HG03196 (cell line): ENCODE measurements around the gene IL1R1.
"Not testable (repeated sequence)": the region's sequence is repeated elsewhere in the genome, so short reads cannot be mapped to it uniquely, and the experiment has no call there.

Source experiments
- ATAC-seq: cut with Tn5 transposase; IDR thresholded peaks from one replicate; pipeline ENCODE4 v1.9.1; 2021; ENCODE audit not compliant: unreplicated experiment

IL1R1 gene

DNA sequence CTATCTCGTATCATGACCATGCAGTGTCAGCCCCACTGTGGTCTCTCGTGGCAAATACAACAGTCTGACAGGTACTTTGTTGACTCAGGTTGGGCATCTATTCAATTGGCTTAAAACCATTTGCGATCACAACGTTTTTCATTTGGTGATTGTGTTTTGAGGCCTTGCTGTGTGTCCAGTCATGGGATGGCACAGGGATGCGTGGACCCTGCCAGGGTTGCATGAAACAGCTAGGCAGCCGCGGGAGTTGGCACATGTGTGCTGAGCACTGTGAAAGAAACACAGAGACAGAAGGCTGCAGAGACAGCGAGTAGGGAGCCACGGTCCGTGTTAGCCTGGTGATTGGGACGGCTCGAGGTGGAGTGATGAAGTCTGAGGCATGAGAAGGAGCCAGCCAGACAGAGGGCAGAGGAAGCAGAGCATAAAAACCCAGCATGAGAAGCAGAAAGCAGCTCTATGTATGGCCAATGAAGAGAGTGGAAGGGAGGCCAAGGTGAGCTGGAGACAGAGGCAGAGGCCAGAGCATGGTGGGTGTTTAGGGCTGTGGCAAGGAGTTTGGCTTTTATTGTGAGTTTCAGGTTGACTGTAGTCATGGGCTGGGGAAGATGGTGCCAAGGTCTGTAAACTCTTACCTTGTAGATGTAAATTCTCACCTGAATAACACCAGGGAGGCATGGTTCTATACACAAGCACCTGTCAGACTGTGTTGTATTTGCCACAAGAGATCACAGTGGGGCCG lies 31.8 kb upstream of the IL1R1 start:
- ATAC-seq = no peak

DNA sequence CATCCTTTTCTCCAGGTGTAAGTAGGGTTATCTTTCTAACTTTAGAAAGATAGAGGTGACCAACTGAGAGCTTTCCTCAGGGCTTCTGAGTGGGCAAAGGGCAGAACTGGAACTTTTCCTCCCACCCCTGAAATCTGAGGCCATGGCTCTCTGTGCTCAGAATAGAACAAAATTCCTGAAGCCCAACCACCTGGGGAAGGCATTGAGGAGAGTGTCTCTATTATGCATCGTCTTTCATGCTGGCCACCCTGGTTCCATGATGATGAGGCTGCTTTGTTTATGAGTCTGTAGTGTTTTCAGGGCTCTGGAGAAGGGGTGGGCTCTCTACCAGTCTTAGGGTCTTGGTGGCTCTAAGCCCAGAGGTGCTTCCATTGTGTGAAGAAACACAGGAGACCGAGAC lies 30.7 kb upstream of the IL1R1 start:
- ATAC-seq = no peak

DNA sequence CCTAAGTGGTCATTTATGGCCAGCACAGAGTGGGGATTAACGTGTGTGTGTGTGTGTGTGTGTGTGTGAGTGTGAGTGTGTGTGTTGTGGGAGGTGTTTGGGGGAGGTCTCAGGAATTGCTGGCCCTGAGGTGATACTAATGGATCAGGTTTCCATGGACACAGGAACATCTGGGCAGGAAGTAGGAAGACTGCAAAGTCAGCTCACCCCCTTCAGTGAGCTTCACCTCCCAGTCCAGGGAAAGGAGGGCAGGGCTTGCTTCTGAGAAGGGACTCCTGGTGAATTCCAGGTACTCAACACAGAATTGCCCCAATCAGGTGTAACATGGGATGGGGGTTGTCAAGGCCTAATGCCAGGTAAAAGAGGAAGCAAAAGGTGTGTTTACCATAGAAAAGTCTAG lies 30.3 kb upstream of the IL1R1 start:
- no peak for ATAC-seq

DNA sequence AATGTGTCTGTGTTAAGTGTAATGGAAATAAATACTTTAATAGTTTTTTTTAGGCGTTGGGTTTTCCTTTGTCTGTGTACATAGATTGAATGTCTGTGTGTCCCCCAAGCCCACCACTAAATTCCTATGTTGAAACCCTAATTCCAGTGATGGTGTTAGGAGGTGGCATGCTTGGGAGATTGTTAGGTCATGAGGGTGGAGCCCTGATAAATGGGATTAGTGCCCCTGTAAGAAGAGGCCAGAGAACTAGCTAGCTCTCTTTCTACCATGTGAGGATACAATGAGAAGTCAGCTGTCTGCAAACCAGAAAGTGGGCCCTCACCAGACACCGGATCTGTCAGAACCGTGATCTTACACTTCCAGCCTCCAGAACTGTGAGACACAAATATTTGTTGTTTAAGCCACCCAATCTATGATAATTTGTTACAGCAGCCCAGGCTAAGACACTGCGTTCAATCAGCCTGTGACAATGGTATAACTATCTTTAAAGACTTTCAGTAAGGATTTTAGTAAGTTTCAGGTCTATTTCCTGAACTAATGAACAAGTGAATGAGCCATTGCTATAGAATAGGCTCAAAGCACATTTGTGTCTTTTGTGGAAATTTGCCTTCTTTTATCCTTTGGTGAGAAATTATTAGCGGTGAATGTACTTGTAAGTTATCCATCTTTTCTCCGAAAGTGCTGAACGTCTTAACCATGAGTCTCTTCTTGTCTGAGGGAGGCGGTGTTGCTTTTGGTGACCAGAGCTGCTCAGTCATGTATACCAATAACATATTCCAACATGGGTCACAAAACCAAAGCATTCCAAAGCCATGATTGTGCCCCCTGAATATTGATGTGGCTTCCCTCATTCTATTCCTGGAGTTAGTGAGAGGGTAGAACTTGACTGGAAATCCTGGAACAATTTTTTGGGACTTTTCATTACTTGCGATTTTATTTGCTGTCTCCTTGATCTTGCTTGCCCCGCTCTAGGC lies 29.6 kb upstream of the IL1R1 start:
- no peak for ATAC-seq

DNA sequence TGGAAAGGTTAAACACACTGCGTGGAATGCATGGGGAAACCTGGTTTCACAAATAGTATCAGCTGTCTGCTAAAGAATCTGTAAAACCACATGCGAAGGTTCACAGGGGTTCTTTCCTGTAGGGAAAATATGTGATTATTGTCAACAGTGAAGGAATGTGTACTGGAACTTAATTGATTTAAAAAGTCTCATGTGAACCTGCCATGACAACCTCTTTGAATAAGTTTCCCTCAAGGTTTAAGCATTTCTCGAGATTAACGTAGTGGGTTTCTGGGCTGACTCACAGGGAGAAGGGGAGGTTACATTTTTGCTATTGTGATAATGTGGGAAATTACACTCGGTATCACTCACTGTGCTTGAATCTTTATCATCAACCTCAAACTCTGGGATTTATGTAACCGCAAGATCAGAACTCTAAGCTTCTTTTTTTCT lies 28.2 kb upstream of the IL1R1 start:
- no peak for ATAC-seq

DNA sequence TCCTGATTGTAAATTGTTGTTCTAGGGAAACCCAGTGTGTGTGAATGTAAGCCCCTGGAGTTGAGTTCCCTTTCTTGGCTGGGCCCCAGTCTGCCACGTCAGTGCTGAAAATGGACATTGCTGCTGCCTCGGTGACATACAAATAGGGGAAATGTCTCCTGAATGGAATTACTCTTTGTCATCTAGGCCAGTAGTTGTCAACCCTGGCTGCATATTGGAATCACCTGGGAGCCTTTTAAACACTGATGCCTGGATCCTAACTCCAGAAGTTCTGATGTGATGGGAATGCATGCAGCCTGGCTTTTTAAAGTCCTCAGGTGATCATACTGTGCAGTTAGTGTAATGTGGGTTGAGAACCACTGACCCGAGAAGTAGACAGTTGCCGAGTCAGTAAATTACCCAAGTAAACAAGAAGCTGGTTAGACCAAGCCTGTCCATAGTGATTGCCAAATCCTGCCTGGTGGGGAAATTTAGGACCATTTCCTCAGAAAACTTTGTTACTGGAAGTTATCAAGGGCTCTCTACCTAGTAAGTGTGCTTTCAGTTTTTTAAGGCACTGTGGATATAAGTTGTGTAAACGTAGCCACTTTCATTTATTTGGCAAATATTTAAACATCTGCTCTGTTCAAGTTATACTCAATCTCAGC lies 27.6 kb upstream of the IL1R1 start:
- ATAC-seq = no peak

DNA sequence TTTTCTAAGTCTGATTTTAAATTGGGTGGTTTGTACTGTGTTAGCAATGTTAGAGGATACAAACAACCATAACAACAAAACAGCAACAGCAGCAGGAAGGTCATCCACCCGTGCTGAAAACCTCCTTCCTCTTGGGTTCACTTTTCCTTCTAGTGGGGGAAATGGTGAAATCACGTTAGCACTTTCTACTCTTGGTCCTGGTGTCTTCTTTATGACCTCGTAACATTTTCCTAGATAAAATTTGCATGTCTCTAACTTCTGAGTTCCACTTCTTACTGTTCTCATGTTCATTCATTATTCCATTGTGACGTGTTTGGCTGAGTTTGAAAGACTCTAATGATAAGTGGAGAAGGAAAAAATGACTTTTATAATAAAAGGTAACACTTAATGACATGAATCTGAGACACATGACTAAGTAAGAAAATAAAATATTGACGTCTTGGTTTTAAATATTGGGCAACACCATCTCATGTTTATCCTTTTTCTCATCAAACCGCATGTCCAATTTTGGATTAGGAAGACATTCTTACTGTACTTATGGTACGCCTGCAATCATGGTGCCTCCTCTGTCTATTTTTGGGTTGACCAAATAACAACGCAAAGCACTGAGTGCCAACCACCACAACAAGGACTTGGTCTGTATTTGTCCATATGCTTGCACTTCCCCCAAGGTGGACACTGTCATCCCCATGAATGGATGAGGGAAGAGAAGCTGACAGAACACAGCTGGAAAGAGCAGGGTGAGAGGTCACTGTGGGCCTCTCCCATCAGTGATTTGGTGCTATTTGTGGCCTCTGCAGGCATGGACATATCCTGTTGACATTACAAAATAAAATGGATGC lies 25.7 kb upstream of the IL1R1 start:
- no peak for ATAC-seq

DNA sequence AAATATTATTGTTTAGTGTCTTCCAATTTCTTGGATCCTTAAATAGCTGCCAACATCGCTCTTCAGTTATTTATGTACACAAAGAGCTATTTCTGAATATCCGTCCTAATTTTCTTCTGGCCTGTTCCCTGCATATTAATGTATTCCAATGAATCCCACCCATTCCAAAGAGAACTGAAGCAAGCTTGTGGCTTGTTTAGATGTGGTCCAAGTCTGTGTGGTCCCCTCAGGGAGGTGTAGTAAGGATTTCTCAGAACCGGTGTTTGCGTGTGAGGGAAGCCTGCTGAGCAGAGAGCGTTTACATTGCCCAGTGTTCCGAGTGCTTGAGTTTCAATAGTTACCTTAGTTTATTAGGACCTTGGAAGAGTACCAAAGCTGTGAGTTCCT lies 25.1 kb upstream of the IL1R1 start:
- no peak for ATAC-seq

DNA sequence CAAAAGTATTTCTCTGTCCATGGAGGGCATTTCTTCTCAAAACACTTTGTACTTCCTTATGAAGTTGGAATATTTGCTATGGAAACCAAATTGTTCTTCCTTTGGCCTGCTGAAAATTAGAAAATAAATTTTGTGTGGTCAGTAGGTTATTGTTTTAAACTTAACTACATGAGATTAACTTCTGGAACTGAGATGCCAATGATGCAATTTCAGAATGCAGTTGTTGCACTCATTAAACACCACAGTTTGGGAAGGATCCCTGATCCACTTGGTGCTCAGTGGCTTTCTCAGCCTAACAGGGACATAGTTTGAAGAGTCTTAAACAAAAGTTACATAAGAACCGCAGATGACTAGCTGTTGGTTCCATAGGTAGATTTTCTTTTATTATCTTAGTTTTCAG lies 23.3 kb upstream of the IL1R1 start:
- no peak for ATAC-seq

DNA sequence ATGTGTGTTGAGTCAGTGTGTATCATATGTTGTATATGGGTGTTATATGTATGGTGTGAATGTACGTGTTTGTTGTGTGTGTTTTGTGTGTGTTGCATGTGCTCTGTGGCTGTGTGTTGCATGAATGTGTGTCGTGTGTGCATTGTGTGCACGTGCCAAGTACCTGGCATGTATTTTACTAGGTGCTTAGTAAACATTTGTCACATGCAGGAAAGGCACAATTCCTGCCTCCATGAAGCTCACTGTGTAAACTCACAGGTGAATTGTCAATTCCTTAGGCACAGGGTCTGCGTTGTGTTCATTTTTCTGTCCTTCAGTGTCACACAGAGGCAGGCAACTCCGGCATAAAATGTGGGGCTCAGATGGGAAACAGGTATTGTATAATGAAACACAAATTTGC lies 22.3 kb upstream of the IL1R1 start:
- ATAC-seq = no peak

DNA sequence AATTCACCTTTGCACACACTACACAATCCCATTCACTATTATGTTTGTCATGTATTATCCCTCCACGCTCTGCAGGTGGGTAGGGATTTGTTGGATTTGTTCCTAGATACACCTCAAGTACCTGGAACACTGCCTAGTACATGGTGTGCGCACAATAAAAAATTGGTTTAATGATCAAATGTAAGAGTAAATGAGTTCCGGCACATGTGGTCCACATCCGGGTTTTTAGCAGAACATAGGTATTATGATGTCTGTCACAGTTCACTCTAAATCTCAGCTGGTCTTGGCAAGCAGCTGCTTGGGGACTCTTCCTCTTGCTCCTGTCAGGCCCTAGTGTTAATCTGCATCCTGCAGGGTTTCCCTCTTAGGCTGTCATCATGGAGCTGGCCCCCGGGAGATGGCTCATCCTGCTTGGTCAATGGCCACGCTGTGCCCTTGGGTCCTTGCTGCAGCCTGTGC lies 21.8 kb upstream of the IL1R1 start:
- no peak for ATAC-seq

DNA sequence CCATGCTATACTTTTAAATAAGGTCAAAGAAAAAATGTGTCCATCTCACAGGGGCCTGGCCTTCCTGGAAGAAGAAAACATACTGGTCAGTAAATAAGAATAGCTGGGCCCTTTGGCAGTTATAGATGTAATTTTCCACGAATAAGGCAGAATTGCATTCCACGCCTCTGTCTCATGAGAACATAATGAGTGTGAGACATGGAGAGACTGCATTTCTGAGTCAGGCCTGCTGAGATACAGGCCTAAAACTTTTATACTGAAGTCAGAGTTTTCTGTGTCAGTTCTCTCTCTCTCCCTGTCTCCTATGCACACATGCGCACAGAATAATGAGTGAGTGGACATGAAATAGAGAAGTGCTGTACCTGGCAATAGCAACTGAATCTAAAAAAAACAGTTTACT lies 20.4 kb upstream of the IL1R1 start:
- ATAC-seq = no peak

DNA sequence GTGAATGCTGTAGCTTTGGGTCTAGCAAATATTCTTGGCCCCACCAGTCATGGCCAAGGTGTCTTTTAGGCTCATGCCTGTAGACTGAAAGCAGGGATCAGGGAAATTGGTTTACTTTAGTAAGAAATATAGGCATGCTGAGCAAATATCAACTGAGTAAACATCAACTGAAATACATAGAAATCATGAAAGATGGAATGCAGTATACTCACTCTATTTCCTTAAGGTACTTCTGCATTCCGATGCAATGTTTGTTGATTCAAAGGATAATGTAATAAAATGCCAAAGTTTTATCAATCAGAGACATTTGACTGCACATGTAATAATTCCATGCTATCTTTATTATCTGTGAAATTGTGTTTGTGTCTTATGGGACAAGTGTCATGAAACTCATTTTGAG lies 19.6 kb upstream of the IL1R1 start:
- no peak for ATAC-seq

DNA sequence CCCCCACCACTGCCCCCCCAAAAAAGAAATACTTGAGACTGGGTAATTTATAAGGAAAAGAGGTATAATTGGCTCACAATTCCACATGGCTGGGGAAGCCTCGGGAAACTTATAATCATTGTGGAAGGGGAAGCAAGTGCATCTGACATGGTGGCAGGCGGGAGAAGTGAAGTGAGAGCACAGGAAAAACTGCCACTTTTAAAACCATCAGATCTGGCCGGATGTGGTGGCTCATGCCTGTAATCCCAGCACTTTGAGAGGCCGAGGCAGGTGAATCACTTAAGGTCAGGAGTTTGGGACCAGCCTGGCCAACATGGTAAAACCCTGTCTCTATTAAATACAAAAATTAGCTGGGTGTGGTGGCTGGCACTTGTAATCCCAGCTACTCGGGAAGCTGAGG lies 18.1 kb upstream of the IL1R1 start:
- ATAC-seq = not testable (repeated sequence)

DNA sequence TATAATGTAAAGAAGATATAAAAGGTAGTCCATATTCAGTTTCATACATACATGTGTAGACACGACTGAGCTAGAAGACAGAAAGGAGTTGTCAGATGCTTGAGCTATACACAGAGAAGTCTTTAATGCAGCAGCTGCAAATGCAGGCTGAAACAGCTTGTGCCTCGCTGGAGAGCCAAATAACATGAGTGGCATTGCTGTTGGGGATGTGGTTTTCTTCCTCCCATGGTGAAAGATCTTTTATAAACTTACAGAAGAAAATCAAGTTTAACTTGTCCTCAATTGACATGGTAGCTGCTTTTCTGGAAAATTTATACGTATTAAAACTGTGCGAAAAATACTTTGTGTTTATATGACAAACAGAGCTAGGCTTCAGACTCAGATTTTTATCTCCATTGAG lies 16.4 kb upstream of the IL1R1 start:
- no peak for ATAC-seq

DNA sequence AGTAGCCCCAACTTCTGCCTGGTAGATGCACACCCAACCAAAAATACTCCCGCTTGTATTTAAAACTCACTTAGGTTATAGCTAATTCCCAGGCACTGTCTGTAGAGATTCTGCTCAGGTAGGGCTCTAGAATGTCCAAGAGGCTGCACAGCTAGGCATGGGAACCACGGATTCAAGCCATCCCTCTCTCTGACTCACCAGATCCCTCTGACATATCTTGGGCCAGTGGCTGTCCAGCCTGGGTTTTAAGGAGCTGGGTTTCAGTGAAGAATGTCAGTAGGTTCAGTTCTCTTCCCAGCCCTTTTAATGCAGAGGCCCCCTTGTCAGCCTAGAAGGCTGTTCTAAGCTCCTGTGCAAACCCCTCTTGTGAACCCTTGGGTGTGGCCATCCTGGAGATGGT lies 15.9 kb upstream of the IL1R1 start:
- no peak for ATAC-seq

DNA sequence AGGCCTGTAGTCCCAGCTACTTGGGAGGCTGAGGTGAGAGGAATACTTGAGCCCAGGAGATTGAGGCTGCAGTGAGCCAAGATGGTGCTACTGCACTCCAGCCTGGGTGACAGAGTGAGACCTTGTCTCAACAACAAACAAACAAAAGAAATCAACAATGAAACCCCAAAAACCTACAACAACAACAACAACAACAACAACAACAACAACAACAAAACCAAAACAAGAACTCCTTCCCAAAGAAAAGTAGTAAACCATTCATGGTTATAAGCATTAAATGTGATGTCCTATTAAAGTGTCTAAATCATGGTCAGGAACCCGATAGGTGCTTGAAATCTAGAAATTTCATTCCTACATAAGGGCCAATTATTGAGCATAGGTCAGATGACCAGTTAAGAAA lies 13.5 kb upstream of the IL1R1 start:
- ATAC-seq = no peak

DNA sequence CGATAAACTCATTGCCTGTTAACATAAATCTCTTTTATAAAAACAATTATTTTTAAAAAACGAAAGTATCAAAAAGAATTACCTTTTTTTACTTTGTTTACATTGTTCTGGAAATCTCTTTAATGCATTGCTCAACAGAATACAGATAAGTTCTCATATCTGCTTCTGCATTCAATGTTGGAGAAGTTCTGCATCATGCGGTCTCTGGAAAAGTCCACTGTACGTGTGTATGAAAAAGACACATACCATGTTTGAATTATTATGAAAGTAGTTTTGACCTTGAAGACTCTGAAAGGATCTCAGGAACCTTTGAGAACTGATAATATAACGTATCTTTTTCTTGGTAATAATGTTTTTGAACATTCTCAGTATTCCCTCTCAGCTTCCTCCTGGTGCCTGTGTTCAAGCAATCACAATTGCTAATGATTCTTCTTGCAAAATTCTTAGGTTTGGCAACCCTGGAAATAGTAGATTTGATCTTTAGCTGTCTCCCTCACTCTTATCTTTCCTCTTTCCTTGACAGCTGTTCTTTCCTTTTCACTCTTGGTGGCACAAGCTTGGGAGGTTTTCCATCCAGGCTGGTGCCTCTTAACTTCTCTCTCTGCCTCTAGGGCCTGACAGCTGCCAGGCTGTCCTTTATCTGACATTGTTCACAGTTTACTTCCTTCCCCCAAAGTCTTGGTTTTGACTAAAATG lies 12.4 kb upstream of the IL1R1 start:
- no peak for ATAC-seq

DNA sequence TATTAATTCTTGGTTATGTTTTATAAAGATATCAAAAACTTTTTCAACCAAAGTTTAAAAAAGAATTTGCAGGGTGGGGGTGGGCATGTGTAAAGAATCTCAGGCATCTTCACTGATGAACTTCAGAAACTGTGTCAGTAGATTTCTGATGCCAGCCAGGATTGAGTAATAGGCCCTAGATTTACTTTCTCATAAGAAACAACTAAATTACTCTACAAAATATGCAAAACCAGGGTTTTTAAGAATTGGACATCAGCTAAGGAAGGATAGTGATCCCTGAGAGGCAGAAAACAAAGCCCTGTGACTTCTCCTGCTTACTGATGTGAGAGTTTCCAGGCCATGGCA lies 11.9 kb upstream of the IL1R1 start:
- no peak for ATAC-seq

DNA sequence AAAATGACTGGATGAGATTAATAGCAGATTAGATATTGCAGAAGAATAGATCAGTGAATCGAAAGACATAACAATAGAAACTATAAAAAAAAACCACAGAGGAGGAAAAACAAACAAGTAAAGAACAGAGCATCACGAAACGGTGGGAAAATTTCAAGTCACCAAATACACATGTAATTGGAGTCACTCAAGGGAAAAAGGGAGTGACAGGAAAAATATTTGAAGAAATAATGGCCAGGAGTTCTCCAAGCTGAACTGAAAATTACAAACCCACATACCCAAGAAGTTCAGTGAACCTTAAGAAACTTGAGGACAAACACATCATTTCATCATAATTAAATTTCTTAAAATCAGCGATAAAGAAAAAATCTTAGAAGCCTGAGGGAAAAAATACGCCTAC lies 11.0 kb upstream of the IL1R1 start:
- ATAC-seq = no peak
